Fibroblast of mammary gland (primary cell): ENCODE results near the gene G3BP1.

Experiments used
- DNase-seq: peaks from one replicate; pipeline ENCODE4 v3.0.0-alpha.2; 2010; ENCODE audit warnings: low read depth
- H3K4me3 ChIP-seq: 2 replicates; pipeline ENCODE4 v1.5.1; 2011; ENCODE audit warnings: low read depth, mild to moderate bottlenecking, low read length, moderate library complexity; ENCODE audit not compliant: control insufficient read depth
- CTCF ChIP-seq: conservative IDR thresholded peaks from 2 replicates; pipeline ENCODE4 v1.5.1; 2011; ENCODE audit warnings: low read depth, low read length, inconsistent platforms; ENCODE audit not compliant: control insufficient read depth, insufficient read depth

G3BP1 gene

DNA sequence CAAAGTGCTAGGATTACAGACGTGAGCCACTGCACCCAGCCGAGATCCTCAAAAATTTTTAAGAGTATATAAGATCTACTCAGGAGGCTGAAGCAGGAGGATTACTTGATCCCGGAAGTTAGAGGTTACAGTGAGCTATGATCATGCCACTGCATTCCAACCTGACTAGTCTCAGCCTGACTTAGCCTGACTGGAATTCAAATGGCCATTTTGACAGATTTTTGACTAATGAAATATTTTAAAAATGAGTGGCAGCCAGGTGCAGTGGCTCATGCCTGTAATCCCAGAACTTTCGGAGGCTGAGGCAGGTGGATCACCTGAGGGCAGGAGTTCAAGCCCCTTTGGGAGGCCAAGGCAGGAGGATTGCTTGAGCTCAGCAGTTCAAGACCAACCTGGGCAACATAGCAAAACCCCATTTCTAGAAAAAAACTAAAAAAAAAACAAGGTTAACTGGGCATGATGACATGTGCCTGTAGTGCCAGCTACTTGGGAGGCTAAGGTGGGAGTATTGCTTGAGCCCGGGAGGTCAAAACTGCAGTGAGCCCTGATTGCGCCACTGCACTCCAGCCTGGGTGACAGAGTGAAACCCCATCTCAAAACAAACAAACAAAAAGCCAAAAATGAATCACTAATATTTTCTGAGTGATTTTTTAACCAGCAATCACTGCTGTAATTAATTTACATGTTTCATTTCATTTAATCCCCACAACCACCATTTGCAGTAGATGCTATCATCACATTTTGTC lies 29.9 kb upstream of the G3BP1 start:
- TF ChIP-seq CTCF: no peak
- peak; percentile 81 for DNase-seq
- H3K4me3 ChIP-seq: no peak overlapping the region

- DNase-seq: peak; percentile 82
- TF ChIP-seq CTCF: peak; percentile 79
- no peak overlapping the region for H3K4me3 ChIP-seq
These were observed 28.9 kb upstream of the G3BP1 start for GRCh38 chr5:151742870-151743294.

GRCh38 chr5:151743530-151743929 lies 28.2 kb upstream of the G3BP1 start:
- DNase-seq: no peak
- no peak for TF ChIP-seq CTCF
- H3K4me3 ChIP-seq: no peak overlapping the region

GRCh38 chr5:151745071-151745705 lies 26.6 kb upstream of the G3BP1 start:
- TF ChIP-seq CTCF: no peak
- DNase-seq: peak; percentile 93
- no peak overlapping the region for H3K4me3 ChIP-seq

DNA sequence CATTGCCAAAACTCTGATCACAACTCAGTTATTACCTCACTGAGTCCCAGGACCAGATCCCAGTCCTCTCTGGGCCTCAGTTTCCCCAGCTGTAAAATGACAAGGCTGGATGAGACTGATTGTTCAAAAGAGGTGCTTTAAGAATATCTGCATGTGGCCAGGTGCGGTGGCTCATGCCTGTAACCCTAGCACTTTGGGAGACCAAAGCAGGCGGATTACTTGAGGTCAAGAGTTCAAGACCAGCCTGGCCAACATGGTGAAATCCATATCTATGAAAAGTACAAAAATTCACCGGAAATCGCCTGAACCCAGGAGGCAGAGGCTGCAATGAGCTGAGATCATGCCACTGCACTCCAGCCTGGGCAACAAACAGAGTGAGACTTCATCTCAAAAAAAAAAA lies 21.6 kb upstream of the G3BP1 start:
- no peak for TF ChIP-seq CTCF
- no peak for DNase-seq
- H3K4me3 ChIP-seq: no peak overlapping the region

DNA sequence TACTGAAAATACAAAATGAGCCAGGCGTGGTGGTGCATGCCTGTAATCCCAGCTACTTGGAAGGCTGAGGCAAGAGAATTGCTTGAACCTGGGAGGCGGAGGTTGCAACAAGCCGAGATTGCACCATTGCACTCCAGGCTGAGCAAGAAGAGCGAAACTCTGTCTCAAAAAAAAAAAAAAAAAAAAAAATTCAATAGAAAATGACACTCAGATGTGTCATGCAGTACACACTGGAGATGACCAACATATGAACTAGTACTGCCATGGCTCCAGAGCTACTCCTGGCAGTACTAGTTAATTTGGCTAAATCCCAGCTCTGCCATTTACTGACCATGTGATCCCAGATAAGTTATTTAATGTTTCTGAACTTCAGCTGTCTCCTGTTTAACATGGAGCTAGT lies 20.7 kb upstream of the G3BP1 start:
- TF ChIP-seq CTCF: no peak
- DNase-seq: peak; percentile 61
- H3K4me3 ChIP-seq: no peak overlapping the region
